ENCODE results near the gene NPC1L1.

- TF ChIP-seq ZNF629 (tag by site-specific recombination; IDR thresholded peaks at IDR 0.05) (no peak), SCRT1 (tag by site-specific recombination; IDR thresholded peaks at IDR 0.05; ENCODE audit: borderline replicate concordance) (no peak), ZNF302 (tag by site-specific recombination; IDR thresholded peaks at IDR 0.05; ENCODE audit: low read depth) (no peak), ZSCAN18 (tag by site-specific recombination; IDR thresholded peaks at IDR 0.05) (no peak), CTCF (tag by site-specific recombination; IDR thresholded peaks at IDR 0.05) (no peak), ZNF239 (tag by site-specific recombination; IDR thresholded peaks at IDR 0.05) (no peak), ZNF214 (tag by site-specific recombination; IDR thresholded peaks at IDR 0.05; ENCODE audit: borderline replicate concordance) (no peak), ZNF266 (tag by site-specific recombination; IDR thresholded peaks at IDR 0.05; ENCODE audit: low read depth) (no peak), ZNF311 (tag by site-specific recombination; IDR thresholded peaks at IDR 0.05; ENCODE audit: borderline replicate concordance) (no peak), ZNF768 (tag by site-specific recombination; IDR thresholded peaks at IDR 0.05) (no peak), ZNF530 (tag by site-specific recombination; IDR thresholded peaks at IDR 0.05; ENCODE audit: low read depth) (no peak), TSHZ1 (tag by site-specific recombination; IDR thresholded peaks at IDR 0.05; ENCODE audit: borderline replicate concordance) (no peak), HOXA7 (CRISPR knock-in tag; IDR thresholded peaks at IDR 0.05; ENCODE audit: borderline replicate concordance) (no peak)
Measured at GRCh38 chr7:44583146-44583865, 42.2 kb upstream of the NPC1L1 start.

All from HEK293 (cell line).